ENCODE measurements around the gene AP1S1.

DNA sequence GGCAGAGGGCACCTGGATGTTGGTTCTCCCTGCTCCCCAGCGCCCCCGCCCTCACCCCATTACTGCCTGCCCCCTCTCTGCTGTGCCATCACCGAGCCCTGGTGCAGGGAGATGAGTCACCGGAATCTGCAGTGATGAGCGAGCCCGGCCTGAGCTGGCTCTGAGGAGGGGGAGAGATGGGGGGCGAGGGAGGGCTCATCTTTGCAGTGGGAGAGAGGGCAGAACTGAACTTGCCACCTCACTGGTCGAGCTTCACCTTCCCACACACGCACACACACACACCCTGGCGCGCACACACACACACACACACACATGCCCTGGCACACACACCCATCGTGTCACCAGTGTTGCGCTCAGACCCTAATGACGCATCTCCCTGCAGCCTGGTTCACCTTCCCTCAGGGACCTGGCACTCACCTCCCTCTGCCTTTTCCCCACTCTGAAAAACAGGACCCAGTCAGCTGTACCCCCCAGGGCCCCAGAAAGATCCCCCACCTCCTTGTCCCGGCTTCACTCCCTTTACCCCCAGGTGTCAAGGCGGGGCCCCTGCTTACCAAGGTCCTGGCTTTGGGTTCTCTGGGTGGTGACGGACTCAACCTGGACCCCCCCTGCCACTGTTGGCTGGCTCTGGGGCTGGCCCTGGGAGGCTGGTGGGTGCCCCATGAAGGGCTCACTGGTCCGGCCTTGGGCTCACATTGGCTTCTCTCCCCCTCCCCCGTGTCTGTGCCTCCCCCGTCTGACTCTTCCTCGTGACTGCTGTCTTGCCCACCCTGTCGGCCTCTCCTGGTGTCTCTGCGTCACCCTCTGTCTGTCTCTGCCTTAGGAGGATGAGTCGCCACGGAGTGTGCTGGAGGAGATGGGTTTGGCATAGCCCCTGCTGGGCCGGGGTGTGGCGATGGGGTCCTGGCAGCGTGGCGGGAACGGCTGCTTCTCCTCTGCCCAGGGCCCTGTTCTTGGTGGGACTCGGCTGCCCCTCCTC lies 5.7 kb downstream of the AP1S1 start:
- TF ChIP-seq CTCF (IDR thresholded peaks at IDR 0.05; ENCODE audit: insufficient read depth, low read length) (no peak), POLR2AphosphoS5 (IDR thresholded peaks at IDR 0.05; ENCODE audit: low read depth) (no peak), SPI1 (IDR thresholded peaks at IDR 0.05; ENCODE audit: borderline replicate concordance, low read depth) (no peak), GABPA (IDR thresholded peaks at IDR 0.05; ENCODE audit: low read depth) (no peak)
- TF ChIP-seq, protein P1, sequence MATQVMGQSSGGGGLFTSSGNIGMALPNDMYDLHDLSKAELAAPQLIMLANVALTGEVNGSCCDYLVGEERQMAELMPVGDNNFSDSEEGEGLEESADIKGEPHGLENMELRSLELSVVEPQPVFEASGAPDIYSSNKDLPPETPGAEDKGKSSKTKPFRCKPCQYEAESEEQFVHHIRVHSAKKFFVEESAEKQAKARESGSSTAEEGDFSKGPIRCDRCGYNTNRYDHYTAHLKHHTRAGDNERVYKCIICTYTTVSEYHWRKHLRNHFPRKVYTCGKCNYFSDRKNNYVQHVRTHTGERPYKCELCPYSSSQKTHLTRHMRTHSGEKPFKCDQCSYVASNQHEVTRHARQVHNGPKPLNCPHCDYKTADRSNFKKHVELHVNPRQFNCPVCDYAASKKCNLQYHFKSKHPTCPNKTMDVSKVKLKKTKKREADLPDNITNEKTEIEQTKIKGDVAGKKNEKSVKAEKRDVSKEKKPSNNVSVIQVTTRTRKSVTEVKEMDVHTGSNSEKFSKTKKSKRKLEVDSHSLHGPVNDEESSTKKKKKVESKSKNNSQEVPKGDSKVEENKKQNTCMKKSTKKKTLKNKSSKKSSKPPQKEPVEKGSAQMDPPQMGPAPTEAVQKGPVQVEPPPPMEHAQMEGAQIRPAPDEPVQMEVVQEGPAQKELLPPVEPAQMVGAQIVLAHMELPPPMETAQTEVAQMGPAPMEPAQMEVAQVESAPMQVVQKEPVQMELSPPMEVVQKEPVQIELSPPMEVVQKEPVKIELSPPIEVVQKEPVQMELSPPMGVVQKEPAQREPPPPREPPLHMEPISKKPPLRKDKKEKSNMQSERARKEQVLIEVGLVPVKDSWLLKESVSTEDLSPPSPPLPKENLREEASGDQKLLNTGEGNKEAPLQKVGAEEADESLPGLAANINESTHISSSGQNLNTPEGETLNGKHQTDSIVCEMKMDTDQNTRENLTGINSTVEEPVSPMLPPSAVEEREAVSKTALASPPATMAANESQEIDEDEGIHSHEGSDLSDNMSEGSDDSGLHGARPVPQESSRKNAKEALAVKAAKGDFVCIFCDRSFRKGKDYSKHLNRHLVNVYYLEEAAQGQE (IDR thresholded peaks at IDR 0.05; ENCODE audit: insufficient replicate concordance, low read depth), result no peak

Measured in HL-60 (cell line).